Mucosa of stomach (tissue), 1 donor: ENCODE measurements around the gene SH3TC1.

Experiments used
- H3K27me3 ChIP-seq: one replicate; pipeline ENCODE4 v1.7.0; 2013; ENCODE audit warnings: mild to moderate bottlenecking, low read length; ENCODE audit not compliant: control insufficient read depth, insufficient read depth
- H3K36me3 ChIP-seq: one replicate; pipeline ENCODE4 v1.7.0; 2013; ENCODE audit warnings: low read length; ENCODE audit not compliant: control insufficient read depth, insufficient read depth
- H3K4me1 ChIP-seq: one replicate; pipeline ENCODE4 v1.7.0; 2013; ENCODE audit warnings: mild to moderate bottlenecking, low read length; ENCODE audit not compliant: control insufficient read depth, insufficient read depth
- H3K4me3 ChIP-seq: one replicate; pipeline ENCODE4 v1.7.0; 2013; ENCODE audit warnings: low read length
- H3K9ac ChIP-seq: one replicate; pipeline ENCODE4 v1.7.0; 2013; ENCODE audit warnings: mild to moderate bottlenecking, low read length, moderate library complexity
- H3K9me3 ChIP-seq: one replicate; pipeline ENCODE4 v1.7.0; 2013; ENCODE audit warnings: mild to moderate bottlenecking, low read length, moderate library complexity; ENCODE audit not compliant: control insufficient read depth
- donor health status: Pancreatic carcinoma.

Gene SH3TC1

GRCh38 chr4:8215641-8216442, 16.8 kb downstream of the SH3TC1 start:
- Histone ChIP-seq H3K9ac (no peak overlapping the region), H3K4me3 (no peak overlapping the region), H3K4me1 (peaks cover 6% of the 10 kb centered on the region), H3K36me3 (no peaks in the 10 kb centered on the region), H3K27me3 (no peaks in the 10 kb centered on the region), H3K9me3 (no peaks in the 10 kb centered on the region)

DNA sequence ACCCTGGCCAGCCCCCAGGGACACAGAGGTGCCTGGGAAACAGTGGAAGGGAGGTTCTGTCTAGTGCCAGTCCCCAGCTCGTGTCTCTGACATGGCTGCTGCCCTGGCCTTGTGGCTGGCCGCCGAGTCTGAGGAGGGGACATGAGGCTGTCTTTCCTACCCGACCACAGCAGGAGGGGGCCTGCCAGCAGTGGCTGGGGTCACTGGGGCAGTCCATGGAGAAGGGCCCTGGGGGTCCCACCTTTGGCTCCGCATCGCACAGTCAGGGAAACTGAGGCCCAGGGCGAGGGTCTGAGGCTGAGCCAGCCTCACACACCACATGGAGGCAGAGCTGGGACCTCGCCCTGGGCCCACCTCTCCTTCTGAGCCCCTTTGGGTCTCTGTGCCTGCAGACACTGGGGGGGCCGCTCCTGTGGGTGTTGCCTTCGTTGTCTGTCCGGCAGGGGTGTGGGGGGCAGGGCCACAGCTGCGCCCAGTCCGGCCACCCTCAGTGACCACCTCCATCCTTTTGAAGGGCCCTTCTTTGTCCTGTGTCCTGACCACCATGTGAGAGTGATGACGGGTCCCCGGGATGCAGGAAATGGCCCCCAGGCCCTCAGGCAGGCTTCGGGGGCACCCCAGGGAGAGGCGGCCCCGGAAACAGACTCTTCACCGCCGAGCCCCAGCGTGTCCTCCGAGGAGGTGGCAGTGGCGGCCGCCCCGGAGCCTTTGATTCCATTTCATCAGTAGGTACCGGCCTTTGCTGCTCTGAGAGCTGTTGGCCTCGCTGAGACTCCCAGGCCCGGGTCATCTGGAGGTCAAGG, 17.6 kb downstream of the SH3TC1 start:
- Histone ChIP-seq H3K4me1 (peaks cover 6% of the 10 kb centered on the region), H3K27me3 (no peaks in the 10 kb centered on the region), H3K9me3 (no peaks in the 10 kb centered on the region), H3K4me3 (no peak overlapping the region), H3K36me3 (no peaks in the 10 kb centered on the region), H3K9ac (no peak overlapping the region)

DNA sequence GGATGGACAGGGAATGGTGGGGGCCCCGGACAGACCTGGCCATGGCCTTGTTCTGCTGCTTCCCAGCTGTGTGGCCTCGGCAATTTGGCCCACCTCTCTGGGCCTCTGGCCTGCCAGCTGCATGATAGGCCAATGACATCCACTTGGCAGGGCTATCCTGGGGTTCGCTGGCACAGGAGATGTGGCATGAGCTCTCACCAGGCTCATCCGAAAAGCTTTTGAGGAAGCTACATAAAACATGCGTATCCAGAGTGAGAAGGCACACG, 18.1 kb downstream of the SH3TC1 start:
- Histone ChIP-seq H3K9ac (no peak overlapping the region), H3K4me3 (no peak overlapping the region), H3K36me3 (no peaks in the 10 kb centered on the region), H3K9me3 (no peaks in the 10 kb centered on the region), H3K27me3 (no peaks in the 10 kb centered on the region), H3K4me1 (peaks cover 6% of the 10 kb centered on the region)

DNA sequence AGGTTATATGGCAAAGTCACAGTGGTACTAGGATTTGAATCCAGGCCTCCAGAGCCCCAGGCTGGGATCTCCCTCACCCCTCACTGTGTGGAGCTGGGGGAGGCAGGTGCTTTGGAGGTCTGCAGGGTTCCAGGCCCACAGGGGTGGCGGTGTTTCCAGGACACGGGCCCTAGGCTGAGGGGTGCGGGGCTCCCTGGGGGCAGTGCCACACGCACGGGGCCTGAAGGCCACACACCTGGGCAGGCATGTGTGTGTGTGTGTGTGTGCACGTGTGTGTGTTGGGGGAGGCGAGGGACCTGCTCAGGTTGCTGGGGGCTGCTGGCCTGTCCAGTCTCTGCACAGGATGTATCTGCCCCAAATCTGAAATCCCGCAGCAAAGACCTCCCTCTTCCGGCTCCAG, 18.8 kb downstream of the SH3TC1 start:
- Histone ChIP-seq H3K27me3 (no peaks in the 10 kb centered on the region), H3K9me3 (no peaks in the 10 kb centered on the region), H3K4me1 (peaks cover 6% of the 10 kb centered on the region), H3K4me3 (no peak overlapping the region), H3K9ac (no peak overlapping the region), H3K36me3 (no peaks in the 10 kb centered on the region)

- no peak overlapping the region for H3K4me3 ChIP-seq
- H3K36me3 ChIP-seq, result no peaks in the 10 kb centered on the region
- no peaks in the 10 kb centered on the region for H3K27me3 ChIP-seq
- H3K4me1 ChIP-seq, result peaks cover 6% of the 10 kb centered on the region
- H3K9me3 ChIP-seq, result no peaks in the 10 kb centered on the region
- no peak overlapping the region for H3K9ac ChIP-seq
These were observed 19.4 kb downstream of the SH3TC1 start for GRCh38 chr4:8218371-8219031.

GRCh38 chr4:8219236-8219635, 20.1 kb downstream of the SH3TC1 start:
- H3K27me3 ChIP-seq, result no peaks in the 10 kb centered on the region
- no peak overlapping the region for H3K9ac ChIP-seq
- no peaks in the 10 kb centered on the region for H3K36me3 ChIP-seq
- H3K4me1 ChIP-seq, result peaks cover 6% of the 10 kb centered on the region
- H3K9me3 ChIP-seq, result no peaks in the 10 kb centered on the region
- H3K4me3 ChIP-seq, result no peak overlapping the region

- no peaks in the 10 kb centered on the region for H3K36me3 ChIP-seq
- no peaks in the 10 kb centered on the region for H3K27me3 ChIP-seq
- peaks cover 6% of the 10 kb centered on the region for H3K4me1 ChIP-seq
- H3K9ac ChIP-seq, result no peak overlapping the region
- H3K9me3 ChIP-seq, result no peaks in the 10 kb centered on the region
- H3K4me3 ChIP-seq, result no peak overlapping the region
These were observed 21.8 kb downstream of the SH3TC1 start for GRCh38 chr4:8220661-8221450.

DNA sequence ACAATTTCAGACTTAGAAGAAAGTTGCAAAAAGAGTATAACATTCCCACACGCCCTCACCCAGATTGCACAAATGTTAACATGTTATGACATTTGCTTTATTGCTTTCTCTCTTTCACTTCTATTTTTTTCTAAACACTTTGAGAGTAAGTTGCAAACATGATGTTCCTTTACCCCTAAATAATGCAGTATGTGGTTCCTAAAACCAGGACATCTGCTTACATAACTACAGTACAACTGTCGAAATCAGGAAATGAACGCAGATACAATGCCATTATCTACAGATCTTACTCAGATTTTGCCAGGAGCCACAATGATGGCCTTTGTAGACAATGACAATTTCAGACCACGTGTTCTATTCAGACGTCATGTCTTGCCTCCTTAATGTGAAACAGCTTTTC, 22.4 kb downstream of the SH3TC1 start:
- H3K4me3 ChIP-seq, result no peak overlapping the region
- peaks cover 12% of the 10 kb centered on the region for H3K4me1 ChIP-seq
- no peaks in the 10 kb centered on the region for H3K27me3 ChIP-seq
- no peaks in the 10 kb centered on the region for H3K9me3 ChIP-seq
- no peaks in the 10 kb centered on the region for H3K36me3 ChIP-seq
- H3K9ac ChIP-seq, result no peak overlapping the region

DNA sequence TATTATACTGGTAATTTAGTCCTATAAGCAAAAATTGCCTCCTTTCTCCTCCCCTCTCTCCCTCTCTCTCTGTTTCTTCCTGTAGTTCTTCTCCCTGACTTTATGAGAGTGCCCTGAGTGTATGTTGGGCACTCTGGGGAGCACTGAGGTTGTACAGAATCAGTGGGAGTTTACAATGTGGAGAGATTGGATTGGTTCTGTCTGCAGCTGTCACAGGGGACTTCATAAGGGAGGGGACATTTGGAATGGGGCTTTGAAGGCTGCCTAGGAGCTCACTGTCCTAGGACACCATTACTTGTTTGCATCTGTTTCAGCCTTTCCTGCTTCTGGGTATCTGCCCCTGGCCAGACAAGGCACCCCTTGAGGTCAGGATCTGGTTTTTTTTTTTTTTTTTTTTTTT, 22.9 kb downstream of the SH3TC1 start:
- H3K4me3 ChIP-seq, result no peak overlapping the region
- H3K9me3 ChIP-seq, result no peaks in the 10 kb centered on the region
- H3K9ac ChIP-seq, result no peak overlapping the region
- H3K36me3 ChIP-seq, result no peaks in the 10 kb centered on the region
- peaks cover 14% of the 10 kb centered on the region for H3K4me1 ChIP-seq
- H3K27me3 ChIP-seq, result no peaks in the 10 kb centered on the region

DNA sequence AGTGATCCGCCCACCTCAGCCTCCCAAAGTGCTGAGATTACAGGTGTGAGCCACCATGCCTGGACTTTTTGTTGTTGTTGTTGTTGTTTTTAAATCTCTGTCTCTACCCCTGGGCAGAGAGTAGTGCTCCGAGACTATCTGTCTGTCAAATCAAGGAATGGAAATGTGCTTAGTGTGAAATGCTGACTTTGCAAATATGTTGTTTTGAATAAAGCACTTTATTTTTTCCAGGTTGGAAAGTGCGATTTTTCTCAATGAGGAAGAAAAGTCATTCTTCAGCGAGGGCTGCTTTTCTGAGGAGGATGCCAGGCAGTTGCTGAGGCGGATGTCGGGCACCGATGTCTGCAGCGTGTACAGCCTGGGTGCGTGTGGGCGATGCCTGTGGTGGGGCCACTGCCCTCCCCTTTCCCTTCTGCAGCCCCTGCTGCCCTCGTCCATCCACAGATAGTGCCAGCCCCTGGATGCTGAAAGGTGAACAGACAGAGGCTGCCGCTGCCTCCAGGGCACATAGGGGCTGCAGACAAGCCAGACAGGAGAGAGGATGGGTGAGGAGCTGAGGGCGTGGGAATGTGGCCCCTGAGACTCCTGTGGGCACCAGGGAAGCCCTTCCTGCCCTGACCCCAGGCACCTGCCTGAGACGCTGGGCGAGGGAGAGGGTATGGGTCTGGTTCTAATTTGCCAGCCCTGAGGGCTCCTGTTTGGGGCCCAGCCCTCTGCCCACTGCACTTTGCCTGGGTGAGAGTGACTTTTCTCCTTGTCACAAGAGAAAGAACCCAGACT, 23.7 kb downstream of the SH3TC1 start:
- Histone ChIP-seq H3K4me3 (no peak overlapping the region), H3K9me3 (no peaks in the 10 kb centered on the region), H3K9ac (no peak overlapping the region), H3K27me3 (no peaks in the 10 kb centered on the region), H3K36me3 (no peaks in the 10 kb centered on the region), H3K4me1 (peaks cover 19% of the 10 kb centered on the region)

GRCh38 chr4:8224267-8224974, 25.3 kb downstream of the SH3TC1 start:
- Histone ChIP-seq H3K4me3 (no peak overlapping the region), H3K9ac (no peak overlapping the region), H3K4me1 (peaks cover 32% of the 10 kb centered on the region), H3K27me3 (no peaks in the 10 kb centered on the region), H3K36me3 (no peaks in the 10 kb centered on the region), H3K9me3 (no peaks in the 10 kb centered on the region)
